ENCODE results near the gene OSBPL7.

Gene OSBPL7

DNA sequence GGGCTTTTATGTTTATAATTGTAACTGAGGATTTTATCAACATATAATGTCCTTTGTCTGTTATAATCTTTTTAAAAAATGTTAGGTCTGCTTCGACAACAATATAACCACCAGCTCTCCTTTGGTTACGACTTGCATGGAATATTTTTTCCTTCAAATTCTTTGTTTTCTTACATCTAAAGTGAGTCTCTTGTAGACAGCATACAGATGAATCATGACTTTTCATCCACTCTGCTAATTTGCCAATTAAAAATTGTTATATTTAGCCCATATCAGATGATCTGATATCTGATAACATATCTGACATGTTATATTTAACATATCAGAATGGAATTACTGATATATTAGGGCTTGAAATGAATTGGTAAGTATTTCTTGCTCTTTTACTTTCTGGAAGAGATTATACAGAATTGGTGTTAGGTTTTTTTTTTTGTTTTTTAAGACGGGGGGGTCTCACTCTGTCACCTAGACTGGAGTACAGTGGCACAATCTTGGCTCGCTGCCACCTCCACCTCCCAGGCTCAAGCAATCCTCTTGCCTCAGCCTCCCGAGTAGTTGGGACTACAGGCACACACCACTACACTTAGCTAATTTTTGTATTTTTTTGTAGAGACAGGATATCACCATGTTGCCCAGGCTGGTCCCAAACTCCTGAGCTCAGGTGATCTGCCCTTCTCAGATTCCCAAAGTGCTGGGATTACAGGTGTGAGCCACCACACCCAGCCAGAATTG is 61.0 kb downstream of the OSBPL7 start:
- no peak for DNase-seq

- DNase-seq = no peak
These were observed 64.2 kb downstream of the OSBPL7 start for GRCh38 chr17:47757386-47757785.

Data from stimulated activated naive CD4-positive, alpha-beta T cell treated with Interleukin-2 at 50 U/mL for 16 hours (primary cell).